Measurements from ENCODE around the gene DHFR.

DNA sequence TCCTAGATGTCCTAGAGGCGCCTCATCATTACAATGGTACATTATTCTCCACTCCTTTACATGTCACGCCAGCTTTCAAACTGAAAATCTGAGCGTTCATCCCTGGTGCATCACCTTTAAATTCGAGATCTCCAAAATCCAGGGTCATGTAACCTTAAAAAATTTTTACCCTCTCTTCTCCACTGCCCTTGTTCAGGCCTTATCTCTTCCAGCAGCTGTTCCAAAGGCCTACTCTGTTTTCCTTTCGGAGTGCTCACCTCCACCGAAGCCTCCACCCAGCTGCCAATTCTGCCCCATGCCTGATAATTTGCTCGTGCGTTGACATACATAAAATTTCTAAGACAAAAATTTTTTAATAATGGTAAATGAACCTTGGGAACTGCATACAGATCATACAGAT, 1.3 kb downstream of the DHFR start:
- no peak for TF ChIP-seq RFX5 (IDR thresholded peaks at IDR 0.05)
- TF ChIP-seq, protein P1, sequence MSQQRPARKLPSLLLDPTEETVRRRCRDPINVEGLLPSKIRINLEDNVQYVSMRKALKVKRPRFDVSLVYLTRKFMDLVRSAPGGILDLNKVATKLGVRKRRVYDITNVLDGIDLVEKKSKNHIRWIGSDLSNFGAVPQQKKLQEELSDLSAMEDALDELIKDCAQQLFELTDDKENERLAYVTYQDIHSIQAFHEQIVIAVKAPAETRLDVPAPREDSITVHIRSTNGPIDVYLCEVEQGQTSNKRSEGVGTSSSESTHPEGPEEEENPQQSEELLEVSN (IDR thresholded peaks at IDR 0.05; ENCODE audit: borderline replicate concordance, low read depth) = no peak
- TF ChIP-seq RCOR1 (IDR thresholded peaks at IDR 0.05; ENCODE audit: low read depth, low read length) = no peak
- TF ChIP-seq POLR2A (IDR thresholded peaks at IDR 0.05; ENCODE audit: low read length) = no peak
- TF ChIP-seq, protein P2, sequence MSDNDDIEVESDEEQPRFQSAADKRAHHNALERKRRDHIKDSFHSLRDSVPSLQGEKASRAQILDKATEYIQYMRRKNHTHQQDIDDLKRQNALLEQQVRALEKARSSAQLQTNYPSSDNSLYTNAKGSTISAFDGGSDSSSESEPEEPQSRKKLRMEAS (IDR thresholded peaks at IDR 0.05) = no peak
- no peak for TF ChIP-seq SREBF2 (IDR thresholded peaks at IDR 0.05)
- TF ChIP-seq, protein P3, sequence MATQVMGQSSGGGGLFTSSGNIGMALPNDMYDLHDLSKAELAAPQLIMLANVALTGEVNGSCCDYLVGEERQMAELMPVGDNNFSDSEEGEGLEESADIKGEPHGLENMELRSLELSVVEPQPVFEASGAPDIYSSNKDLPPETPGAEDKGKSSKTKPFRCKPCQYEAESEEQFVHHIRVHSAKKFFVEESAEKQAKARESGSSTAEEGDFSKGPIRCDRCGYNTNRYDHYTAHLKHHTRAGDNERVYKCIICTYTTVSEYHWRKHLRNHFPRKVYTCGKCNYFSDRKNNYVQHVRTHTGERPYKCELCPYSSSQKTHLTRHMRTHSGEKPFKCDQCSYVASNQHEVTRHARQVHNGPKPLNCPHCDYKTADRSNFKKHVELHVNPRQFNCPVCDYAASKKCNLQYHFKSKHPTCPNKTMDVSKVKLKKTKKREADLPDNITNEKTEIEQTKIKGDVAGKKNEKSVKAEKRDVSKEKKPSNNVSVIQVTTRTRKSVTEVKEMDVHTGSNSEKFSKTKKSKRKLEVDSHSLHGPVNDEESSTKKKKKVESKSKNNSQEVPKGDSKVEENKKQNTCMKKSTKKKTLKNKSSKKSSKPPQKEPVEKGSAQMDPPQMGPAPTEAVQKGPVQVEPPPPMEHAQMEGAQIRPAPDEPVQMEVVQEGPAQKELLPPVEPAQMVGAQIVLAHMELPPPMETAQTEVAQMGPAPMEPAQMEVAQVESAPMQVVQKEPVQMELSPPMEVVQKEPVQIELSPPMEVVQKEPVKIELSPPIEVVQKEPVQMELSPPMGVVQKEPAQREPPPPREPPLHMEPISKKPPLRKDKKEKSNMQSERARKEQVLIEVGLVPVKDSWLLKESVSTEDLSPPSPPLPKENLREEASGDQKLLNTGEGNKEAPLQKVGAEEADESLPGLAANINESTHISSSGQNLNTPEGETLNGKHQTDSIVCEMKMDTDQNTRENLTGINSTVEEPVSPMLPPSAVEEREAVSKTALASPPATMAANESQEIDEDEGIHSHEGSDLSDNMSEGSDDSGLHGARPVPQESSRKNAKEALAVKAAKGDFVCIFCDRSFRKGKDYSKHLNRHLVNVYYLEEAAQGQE (IDR thresholded peaks at IDR 0.05) = no peak
- TF ChIP-seq, protein P4, sequence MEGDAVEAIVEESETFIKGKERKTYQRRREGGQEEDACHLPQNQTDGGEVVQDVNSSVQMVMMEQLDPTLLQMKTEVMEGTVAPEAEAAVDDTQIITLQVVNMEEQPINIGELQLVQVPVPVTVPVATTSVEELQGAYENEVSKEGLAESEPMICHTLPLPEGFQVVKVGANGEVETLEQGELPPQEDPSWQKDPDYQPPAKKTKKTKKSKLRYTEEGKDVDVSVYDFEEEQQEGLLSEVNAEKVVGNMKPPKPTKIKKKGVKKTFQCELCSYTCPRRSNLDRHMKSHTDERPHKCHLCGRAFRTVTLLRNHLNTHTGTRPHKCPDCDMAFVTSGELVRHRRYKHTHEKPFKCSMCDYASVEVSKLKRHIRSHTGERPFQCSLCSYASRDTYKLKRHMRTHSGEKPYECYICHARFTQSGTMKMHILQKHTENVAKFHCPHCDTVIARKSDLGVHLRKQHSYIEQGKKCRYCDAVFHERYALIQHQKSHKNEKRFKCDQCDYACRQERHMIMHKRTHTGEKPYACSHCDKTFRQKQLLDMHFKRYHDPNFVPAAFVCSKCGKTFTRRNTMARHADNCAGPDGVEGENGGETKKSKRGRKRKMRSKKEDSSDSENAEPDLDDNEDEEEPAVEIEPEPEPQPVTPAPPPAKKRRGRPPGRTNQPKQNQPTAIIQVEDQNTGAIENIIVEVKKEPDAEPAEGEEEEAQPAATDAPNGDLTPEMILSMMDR (IDR thresholded peaks at IDR 0.05) = no peak
- no peak for TF ChIP-seq TFCP2L1 (CRISPR knock-in tag; IDR thresholded peaks at IDR 0.05)
- no peak for TF ChIP-seq FOSL2 (IDR thresholded peaks at IDR 0.05)
- no peak for TF ChIP-seq FOSL2 (CRISPR knock-in tag; IDR thresholded peaks at IDR 0.05)
- TF ChIP-seq JUN (IDR thresholded peaks at IDR 0.05) = no peak
- no peak for TF ChIP-seq EP300 (IDR thresholded peaks at IDR 0.05)
- no peak for TF ChIP-seq SMC3 (IDR thresholded peaks at IDR 0.05)
- no peak for TF ChIP-seq CEBPB (IDR thresholded peaks at IDR 0.05)

Measured in A549 (cell line).